Neural cell (in vitro differentiated cells): ENCODE results near the gene CPN1.

Source experiments
- MXI1 ChIP-seq: fragments of 450-650 bp; conservative IDR thresholded peaks from 2 replicates; pipeline ENCODE4 v1.6.1; 2014; ENCODE audit warnings: antibody characterized with exemption, mild to moderate bottlenecking; ENCODE audit not compliant: poor library complexity, severe bottlenecking
- TF ChIP-seq, protein P1 (sequence below): fragments of 450-650 bp; IDR thresholded peaks from 2 replicates; pipeline ENCODE4 v1.5.1; 2014; ENCODE audit warnings: antibody characterized with exemption, mild to moderate bottlenecking, moderate library complexity; ENCODE audit not compliant: poor library complexity, severe bottlenecking

- TF ChIP-seq, protein P1, sequence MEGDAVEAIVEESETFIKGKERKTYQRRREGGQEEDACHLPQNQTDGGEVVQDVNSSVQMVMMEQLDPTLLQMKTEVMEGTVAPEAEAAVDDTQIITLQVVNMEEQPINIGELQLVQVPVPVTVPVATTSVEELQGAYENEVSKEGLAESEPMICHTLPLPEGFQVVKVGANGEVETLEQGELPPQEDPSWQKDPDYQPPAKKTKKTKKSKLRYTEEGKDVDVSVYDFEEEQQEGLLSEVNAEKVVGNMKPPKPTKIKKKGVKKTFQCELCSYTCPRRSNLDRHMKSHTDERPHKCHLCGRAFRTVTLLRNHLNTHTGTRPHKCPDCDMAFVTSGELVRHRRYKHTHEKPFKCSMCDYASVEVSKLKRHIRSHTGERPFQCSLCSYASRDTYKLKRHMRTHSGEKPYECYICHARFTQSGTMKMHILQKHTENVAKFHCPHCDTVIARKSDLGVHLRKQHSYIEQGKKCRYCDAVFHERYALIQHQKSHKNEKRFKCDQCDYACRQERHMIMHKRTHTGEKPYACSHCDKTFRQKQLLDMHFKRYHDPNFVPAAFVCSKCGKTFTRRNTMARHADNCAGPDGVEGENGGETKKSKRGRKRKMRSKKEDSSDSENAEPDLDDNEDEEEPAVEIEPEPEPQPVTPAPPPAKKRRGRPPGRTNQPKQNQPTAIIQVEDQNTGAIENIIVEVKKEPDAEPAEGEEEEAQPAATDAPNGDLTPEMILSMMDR, result no peak
- no peak for TF ChIP-seq MXI1
Measured at GRCh38 chr10:99999319-100000108, 82.2 kb downstream of the CPN1 start.
